HTR-8/SVneo (cell line): ENCODE measurements around the gene SIK3.

Source experiments
- DNase-seq: peaks from one replicate; pipeline ENCODE4 v3.0.0; 2011; ENCODE audit warnings: low spot score, mixed read lengths; ENCODE audit not compliant: insufficient read length
- FAIRE-seq: peaks from 2 replicates; lab custom pipeline; 2011; peaks lifted over from hg19 to GRCh38; lab: Jason Lieb, UNC

Gene SIK3

GRCh38 chr11:116981266-116981885 lies 116.9 kb downstream of the SIK3 start:
- no peak for DNase-seq
- FAIRE-seq, result no peak

DNA sequence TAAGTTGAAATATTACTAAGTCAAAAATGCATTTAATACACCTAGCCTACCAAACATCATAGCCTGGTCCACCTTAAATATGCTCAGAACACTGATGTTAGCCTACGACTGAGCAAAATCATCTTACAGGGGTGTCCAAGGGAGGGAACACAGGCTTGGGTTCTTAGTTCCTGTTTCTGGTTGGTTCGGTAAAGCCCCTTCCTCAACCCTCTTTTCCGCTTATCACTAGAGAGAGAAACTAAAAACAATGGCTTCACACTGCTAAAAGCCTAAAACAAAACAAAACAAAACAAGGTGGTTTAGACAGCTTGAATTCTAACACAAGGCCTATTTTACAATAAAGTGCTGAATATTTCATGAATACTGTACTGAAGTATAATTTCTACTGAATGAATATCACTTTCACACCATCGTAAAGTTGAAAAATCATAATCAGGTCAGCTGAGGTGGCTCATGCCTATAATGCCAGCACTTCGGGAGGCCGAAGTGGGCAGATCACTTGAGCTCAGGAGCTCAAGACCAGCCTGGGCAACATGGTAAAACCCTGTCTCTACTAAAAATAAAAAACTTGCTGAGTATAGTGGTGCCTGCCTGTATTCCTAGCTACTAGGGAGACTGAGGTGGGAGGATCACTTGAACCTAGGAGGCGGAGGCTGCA lies 118.0 kb downstream of the SIK3 start:
- DNase-seq, result no peak
- FAIRE-seq, result no peak

DNA sequence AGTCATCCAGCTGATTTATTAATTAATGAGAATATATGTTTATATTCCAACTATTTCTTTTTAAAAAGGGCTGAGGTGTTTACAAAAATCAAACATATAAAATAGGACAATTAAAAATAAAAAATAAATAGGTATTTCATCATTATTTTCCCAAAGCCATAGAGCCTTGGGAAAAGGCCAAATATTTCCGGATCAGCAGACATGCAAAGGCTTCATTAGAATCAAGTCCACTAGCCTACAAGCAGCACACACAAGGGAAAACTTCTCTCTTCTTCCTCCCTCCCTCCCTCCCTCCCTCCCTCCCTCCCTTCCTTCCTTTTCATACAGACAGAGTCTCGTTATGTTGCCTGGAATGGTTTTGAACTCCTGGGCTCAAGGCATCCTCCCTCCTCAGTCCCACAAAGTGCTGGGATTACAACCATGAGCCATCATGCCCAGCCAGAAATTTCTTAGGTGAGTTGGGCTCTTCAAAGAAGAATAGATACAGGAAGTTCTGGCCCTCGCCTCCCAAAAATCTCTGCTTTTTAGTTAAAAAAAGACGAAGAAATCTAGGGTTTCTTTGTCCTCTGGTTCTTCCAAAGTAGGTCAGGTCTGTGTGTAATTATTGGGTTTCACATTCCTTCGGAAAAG lies 121.2 kb downstream of the SIK3 start:
- FAIRE-seq (no peak), DNase-seq (no peak)

DNA sequence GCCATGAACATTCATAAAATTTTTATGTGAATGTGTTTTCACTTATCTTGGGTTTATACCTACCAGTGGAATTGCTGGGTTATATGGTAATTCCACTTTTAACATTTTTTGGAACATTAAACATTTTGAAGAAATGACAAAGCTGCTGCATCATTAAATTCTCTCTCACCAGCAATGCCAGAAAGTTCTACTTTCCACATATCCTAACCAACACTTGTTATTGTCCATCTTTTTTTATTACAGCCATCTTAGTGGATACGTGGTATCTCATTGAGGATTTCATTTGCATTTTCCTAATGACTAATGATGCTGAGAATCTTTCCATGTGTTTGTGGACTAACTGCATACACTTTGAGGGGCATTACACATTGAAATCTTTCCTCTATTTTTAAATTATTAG lies 122.6 kb downstream of the SIK3 start:
- no peak for FAIRE-seq
- no peak for DNase-seq

GRCh38 chr11:116973270-116973669 lies 125.0 kb downstream of the SIK3 start:
- DNase-seq (no peak), FAIRE-seq (no peak)

- FAIRE-seq, result no peak
- DNase-seq, result no peak
Measured at GRCh38 chr11:116972691-116973090, 125.5 kb downstream of the SIK3 start.

DNA sequence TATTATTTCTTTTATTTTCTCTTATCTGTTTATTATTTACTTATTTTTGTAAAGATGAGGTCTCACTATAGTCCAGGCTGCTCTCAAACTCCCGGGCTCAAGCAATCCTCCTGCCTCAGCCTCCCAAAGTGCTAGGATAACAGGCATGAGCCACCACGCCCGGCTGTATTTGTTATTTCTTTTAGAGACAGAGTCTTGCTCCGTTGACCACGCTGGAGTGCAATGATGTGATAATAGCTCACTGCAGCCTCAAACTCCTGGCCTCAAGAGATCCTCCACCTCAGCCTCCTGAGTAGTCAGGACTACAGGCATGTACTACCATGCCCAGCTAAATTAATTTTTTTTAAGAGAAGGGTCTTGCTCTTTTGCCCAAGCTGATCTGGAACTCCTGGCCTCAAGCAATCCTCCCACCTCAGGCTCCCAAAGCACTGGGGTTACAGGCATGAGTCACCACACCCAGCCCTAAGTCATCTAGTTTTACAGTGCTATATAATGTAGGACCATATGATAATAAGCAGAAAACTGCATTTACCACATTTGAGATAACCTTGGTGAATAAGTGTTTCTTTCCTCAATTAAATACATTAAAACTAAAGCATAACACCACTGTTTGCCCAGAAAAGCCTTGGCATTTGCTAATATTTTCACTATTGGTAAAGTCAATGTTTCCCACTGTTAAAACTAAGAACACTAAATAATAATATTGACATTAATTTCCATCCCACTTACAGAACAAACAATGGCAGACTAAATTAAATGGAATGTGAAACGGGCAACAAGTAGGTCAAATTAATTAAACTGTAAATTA lies 127.5 kb downstream of the SIK3 start:
- DNase-seq (no peak), FAIRE-seq (no peak)

DNA sequence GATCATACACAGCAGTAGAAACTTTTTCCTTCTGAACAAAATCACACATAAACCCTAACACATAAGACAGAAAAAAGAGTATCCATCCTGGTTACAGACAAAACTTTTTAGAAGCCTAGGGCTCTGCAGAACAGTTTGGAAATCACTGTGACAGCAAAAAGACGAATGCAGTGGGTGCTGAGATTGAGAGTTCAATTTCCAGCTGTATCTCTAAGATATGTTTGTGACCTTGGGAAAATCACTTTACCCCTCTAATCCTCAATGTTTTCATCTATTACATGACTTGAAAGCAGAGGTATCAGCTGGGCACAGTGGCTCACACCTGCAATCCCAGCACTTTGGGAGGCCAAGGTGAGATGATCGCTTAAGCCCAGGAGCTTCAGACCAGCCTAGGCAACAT lies 128.5 kb downstream of the SIK3 start:
- DNase-seq, result no peak
- FAIRE-seq, result no peak

- FAIRE-seq, result no peak
- DNase-seq, result no peak
Measured at GRCh38 chr11:116964269-116964668, 134.0 kb downstream of the SIK3 start.

- DNase-seq, result no peak
- FAIRE-seq, result no peak
Measured at GRCh38 chr11:116963813-116964212, 134.4 kb downstream of the SIK3 start.

DNA sequence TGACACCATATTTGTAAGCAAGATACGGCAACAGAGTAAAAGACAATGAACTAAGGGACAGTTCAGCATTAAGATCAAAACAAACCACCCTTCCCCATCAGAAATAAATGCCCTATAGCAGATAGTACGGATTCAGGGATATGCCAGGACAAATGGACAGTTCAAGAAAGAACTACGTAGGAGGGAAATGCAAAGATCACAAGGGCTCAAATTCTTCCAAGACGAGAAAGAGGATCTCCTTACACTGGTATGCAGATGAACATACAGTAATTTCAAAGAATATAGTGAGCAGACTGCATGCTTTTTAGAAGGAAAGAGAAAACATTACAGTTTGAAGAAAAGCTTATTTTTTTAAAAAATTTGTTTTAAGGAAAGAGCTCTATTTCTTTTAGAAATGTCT lies 136.1 kb downstream of the SIK3 start:
- FAIRE-seq (peak; percentile 46), DNase-seq (no peak)

DNA sequence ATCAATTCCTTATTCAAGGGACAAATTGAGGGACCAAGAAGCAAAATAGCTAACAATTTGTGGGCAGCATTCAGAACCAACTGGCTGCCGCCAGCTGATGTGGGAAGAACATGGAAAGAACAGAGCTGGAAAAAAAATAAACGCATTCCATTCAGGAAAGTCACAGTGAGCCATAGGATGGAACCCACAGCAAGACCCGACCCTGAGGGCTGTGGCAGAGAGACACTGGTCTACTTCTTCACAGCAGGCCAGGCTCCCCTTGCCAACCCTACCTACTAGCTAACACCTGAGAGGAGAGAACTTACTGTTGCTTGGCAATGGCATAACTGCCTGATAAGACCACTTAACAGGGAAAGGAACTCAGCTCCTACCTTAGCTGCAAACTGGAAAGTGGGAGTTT lies 137.3 kb downstream of the SIK3 start:
- DNase-seq, result peak; percentile 51
- FAIRE-seq, result peak; percentile 94

DNA sequence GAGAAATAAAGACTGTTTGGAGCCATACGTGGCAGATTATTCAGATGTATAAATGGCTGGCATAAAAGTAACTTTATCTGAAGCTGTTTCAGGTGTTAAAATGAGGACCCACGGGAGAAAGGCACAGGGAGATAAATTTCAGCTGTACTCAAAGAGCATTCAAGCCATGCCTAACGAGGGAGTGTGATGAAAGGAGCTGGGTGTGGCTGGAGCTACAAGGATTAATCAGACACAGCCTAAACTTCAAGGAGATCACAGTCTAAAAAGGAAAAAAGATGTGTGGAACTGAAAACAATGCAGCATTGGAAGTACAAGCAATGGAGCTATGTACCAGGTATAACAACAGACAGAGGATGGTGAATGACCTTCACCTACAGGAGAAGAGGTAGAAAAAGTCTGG lies 140.0 kb downstream of the SIK3 start:
- no peak for DNase-seq
- no peak for FAIRE-seq

- FAIRE-seq (no peak), DNase-seq (no peak)
Measured at GRCh38 chr11:116955949-116956348, 142.3 kb downstream of the SIK3 start.

DNA sequence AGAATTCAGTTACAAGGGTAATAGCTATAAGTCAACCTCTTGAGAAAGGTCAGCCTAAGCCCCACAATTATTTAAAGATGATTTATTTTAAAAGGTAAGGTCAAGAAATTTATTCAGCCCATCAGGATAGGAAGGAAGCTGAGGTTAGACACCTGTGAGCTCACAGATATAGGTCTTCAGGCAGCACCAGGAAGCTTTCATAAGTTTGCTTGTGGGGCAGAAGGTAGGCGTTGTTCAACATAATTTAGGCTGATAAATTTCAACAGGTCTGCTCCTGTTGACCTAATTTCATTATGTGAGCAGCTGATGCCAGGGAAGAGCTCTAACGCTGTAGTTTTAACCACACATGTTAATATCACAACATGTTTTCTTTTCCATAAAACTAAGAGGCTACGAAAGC lies 142.7 kb downstream of the SIK3 start:
- FAIRE-seq (no peak), DNase-seq (no peak)

DNA sequence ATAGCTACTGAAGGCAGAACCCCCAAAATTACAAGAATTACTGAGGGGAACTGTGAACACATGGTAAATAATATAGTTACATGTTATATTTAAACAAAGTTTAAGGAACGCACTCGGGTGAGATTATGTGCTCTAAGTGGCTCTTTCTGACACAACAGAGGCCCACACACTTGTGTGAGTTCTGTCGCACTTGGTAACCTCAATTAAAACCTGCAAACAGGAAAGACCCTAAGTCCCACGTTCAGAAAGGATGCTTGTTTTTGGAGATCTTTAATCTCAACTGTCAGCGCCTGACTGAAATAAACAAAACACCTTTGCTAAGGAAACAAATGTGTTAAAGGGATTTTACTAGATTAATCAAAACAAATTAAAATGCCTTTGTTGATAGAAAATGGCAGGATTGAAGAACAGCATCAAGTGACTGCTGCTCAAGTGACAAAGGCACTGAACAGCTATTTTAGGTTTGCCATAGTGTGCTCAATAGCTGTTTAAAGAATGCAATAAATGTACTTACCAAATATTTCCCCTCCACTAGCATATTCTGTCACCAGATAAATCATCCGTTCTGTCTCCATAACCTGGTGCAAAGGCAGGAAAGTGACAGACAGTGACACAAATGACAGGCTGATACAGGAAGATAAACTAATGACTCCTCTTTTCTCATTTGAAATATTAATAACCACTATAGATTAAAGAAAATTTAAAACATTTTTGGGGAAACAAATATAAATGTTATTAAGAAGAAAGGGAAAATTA lies 144.5 kb downstream of the SIK3 start:
- DNase-seq (no peak), FAIRE-seq (no peak)

DNA sequence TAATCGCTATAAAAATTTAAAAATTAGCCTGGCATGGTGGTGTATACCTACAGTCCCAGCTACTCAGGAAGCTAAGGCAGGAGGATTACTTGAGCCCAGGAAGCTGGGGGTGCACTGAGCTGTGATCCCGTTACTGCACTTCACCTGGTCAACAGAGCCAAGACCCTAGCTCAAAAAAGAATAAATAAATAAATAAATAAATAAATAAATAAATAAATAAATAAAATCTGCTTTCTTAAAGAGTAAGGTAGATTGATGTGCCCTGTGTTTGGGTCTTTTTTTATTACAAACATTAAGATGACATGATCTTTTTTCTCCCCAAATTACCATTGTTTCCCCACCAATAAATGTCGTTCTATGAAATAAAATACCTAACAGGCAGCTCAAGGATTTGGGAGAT lies 146.5 kb downstream of the SIK3 start:
- no peak for DNase-seq
- no peak for FAIRE-seq

- DNase-seq (no peak), FAIRE-seq (no peak)
Measured at GRCh38 chr11:116950210-116950609, 148.0 kb downstream of the SIK3 start.

- FAIRE-seq, result no peak
- DNase-seq, result no peak
Measured at GRCh38 chr11:116948391-116948790, 149.8 kb downstream of the SIK3 start.

DNA sequence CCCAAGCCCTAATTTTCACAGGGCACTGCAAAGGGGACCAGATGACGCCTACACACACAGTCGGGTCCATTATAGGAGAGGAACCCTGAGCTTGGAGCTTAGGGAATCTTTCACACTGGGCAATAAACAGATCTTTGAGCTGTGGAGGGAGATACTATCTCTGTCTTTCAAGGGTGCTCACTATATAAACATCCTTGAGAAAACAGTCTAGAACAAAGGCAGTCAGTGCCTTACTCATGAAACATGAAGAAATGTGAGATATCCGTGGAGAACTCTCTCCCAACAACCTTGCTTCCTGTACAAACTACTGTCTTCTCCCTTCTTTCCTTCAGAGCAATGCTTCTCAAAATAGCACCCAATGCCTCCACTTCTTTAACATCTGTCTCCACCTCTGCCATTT lies 151.8 kb downstream of the SIK3 start:
- peak; percentile 42 for FAIRE-seq
- DNase-seq, result no peak
